SK-N-SH (cell line): ENCODE data around the gene RAPH1. TPM values are rescaled to one million over a fixed set of nuclear protein-coding genes. Genes with fewer than 3 reads are reported as not detected.

Experiments used
- CTCF ChIA-PET: fragments of 300-600, 350-600 bp; formaldehyde crosslinking; extraction: SDS; loops from one replicate; lab custom pipeline; 2021; lab: Yijun Ruan, JAX
- POLR2A ChIA-PET: fragments of 350-600 bp; sonication (Branson Sonifier 250); formaldehyde crosslinking; extraction: SDS; loops from one replicate; lab custom pipeline; 2020; ENCODE audit warnings: antibody characterized with exemption, inconsistent platforms; lab: Yijun Ruan, JAX
- DNase-seq: peaks from one replicate; pipeline ENCODE4 v3.0.0; 2012
- H2AFZ ChIP-seq: fragments of 200-600 bp; sonication (generic); 2 replicates; pipeline ENCODE4 v1.8.1; 2016; ENCODE audit warnings: antibody characterized with exemption, mild to moderate bottlenecking, low read depth
- H3F3A ChIP-seq: fragments of 200-600 bp; sonication (generic); replicated peaks from 2 replicates; pipeline ENCODE3; 2016; ENCODE audit warnings: antibody characterized with exemption, mild to moderate bottlenecking; ENCODE audit not compliant: insufficient read depth
- H3K27ac ChIP-seq, 2 experiments: fragments of 200-500 bp in 1 of 2; fragments of 200-600 bp in 1 of 2; sonication (Bioruptor generic) in 1 of 2; sonication (generic), shearing (Covaris generic) in 1 of 2; 2 replicates each; pipeline versions ENCODE4 v1.5.1 to v1.6.1; 2014 to 2016; ENCODE audit warnings: low read depth in 2 of 2, inconsistent platforms in 1 of 2, low read length in 1 of 2, mild to moderate bottlenecking in 1 of 2, mixed read lengths in 1 of 2
- H3K27me3 ChIP-seq: fragments of 200-600 bp; sonication (generic), shearing (Covaris generic); 2 replicates; pipeline ENCODE4 v1.6.1; 2016; ENCODE audit warnings: mixed run types; ENCODE audit not compliant: insufficient read depth
- H3K36me3 ChIP-seq, 2 experiments: fragments of 200-500 bp in 1 of 2; fragments of 200-600 bp in 1 of 2; sonication (Bioruptor generic) in 1 of 2; sonication (generic) in 1 of 2; replicated peaks in 1 of 2; 2 replicates each; pipeline versions ENCODE3 to v1.5.1; 2014 to 2016; ENCODE audit warnings: low read length in 1 of 2, mild to moderate bottlenecking in 1 of 2; ENCODE audit not compliant: insufficient read depth in 2 of 2, control insufficient read depth in 1 of 2
- H3K4me1 ChIP-seq, 2 experiments: fragments of 200-500 bp in 1 of 2; fragments of 200-600 bp in 1 of 2; sonication (Bioruptor generic) in 1 of 2; sonication (generic), shearing (Covaris generic) in 1 of 2; 2 replicates each; pipeline versions ENCODE4 v1.5.1 to v1.6.1; 2014 to 2016; ENCODE audit warnings: low read depth in 1 of 2, low read length in 1 of 2, mixed run types in 1 of 2; ENCODE audit not compliant: insufficient read depth in 2 of 2, control insufficient read depth in 1 of 2
- H3K4me2 ChIP-seq: fragments of 200-600 bp; sonication (generic), shearing (Covaris generic); 2 replicates; pipeline ENCODE4 v1.6.1; 2017; ENCODE audit warnings: mixed run types
- H3K4me3 ChIP-seq, 2 experiments: fragments of 200-500 bp in 1 of 2; fragments of 200-600 bp in 1 of 2; sonication (Bioruptor generic) in 1 of 2; sonication (generic), shearing (Covaris generic) in 1 of 2; 2 replicates each; pipeline versions ENCODE4 v1.5.1 to v1.8.1; 2014 to 2016; ENCODE audit warnings: low read depth in 2 of 2, inconsistent platforms in 1 of 2, low read length in 1 of 2, mild to moderate bottlenecking in 1 of 2, mixed read lengths in 1 of 2, moderate library complexity in 1 of 2
- H3K79me2 ChIP-seq: fragments of 200-600 bp; sonication (generic); 2 replicates; pipeline ENCODE4 v1.8.1; 2017; ENCODE audit warnings: mild to moderate bottlenecking; ENCODE audit not compliant: insufficient read depth
- H3K9ac ChIP-seq: fragments of 200-600 bp; sonication (generic); 2 replicates; pipeline ENCODE4 v1.6.1; 2017; ENCODE audit warnings: mixed run types
- H3K9me2 ChIP-seq: fragments of 200-600 bp; sonication (generic); 2 replicates; pipeline ENCODE4 v1.6.1; 2017; ENCODE audit warnings: mixed run types
- H3K9me3 ChIP-seq: fragments of 200-600 bp; sonication (generic); 2 replicates; pipeline ENCODE4 v1.6.1; 2017; ENCODE audit warnings: mixed run types, mild to moderate bottlenecking, moderate library complexity
- H4K20me1 ChIP-seq: fragments of 200-600 bp; sonication (generic); 2 replicates; pipeline ENCODE4 v1.6.1; 2017; ENCODE audit warnings: mild to moderate bottlenecking, mixed run types; ENCODE audit not compliant: insufficient read depth
- ELF1 ChIP-seq: IDR thresholded peaks from 2 replicates; pipeline ENCODE4 v1.4.0; 2012
- FOXM1 ChIP-seq: IDR thresholded peaks from 2 replicates; pipeline ENCODE4 v1.4.0; 2012; ENCODE audit warnings: low read depth, mild to moderate bottlenecking
- GABPA ChIP-seq: IDR thresholded peaks from 2 replicates; pipeline ENCODE4 v1.4.0; 2012; ENCODE audit warnings: low read depth, mild to moderate bottlenecking
- JUND ChIP-seq: IDR thresholded peaks from 2 replicates; pipeline ENCODE4 v1.4.0; 2012
- MEF2A ChIP-seq: IDR thresholded peaks from 2 replicates; pipeline ENCODE4 v1.4.0; 2012; ENCODE audit warnings: low read depth, borderline replicate concordance
- PBX3 ChIP-seq: IDR thresholded peaks from 2 replicates; pipeline ENCODE4; 2012
- RCOR1 ChIP-seq: fragments of 150-350 bp; IDR thresholded peaks from 2 replicates; pipeline ENCODE4 v1.6.1; 2017; ENCODE audit warnings: antibody characterized with exemption, low read length
- REST ChIP-seq: IDR thresholded peaks from 2 replicates; pipeline ENCODE4 v1.6.1; 2012; ENCODE audit warnings: mild to moderate bottlenecking, low read depth, low read length, moderate library complexity
- SMC3 ChIP-seq: IDR thresholded peaks from 2 replicates; pipeline ENCODE4 v1.6.1; 2012; ENCODE audit warnings: low read depth, low read length, improper control_type of control experiment
- TAF1 ChIP-seq: IDR thresholded peaks from 2 replicates; pipeline ENCODE4 v1.6.1; 2012; ENCODE audit warnings: low read depth, mild to moderate bottlenecking, low read length, moderate library complexity, borderline replicate concordance
- TEAD4 ChIP-seq: IDR thresholded peaks from 2 replicates; pipeline ENCODE4 v1.4.0; 2012; ENCODE audit warnings: mild to moderate bottlenecking, borderline replicate concordance; ENCODE audit not compliant: insufficient read depth
- USF1 ChIP-seq: IDR thresholded peaks from 2 replicates; pipeline ENCODE4 v1.4.0; 2012; ENCODE audit warnings: low read depth, borderline replicate concordance
- USF2 ChIP-seq: fragments of 150-350 bp; IDR thresholded peaks from 2 replicates; pipeline ENCODE4 v1.6.1; 2017; ENCODE audit warnings: antibody characterized with exemption, low read length, low read depth, borderline replicate concordance
- YY1 ChIP-seq: IDR thresholded peaks from 2 replicates; pipeline ENCODE4 v1.4.0; 2012; ENCODE audit warnings: low read depth, mild to moderate bottlenecking
- ZBTB33 ChIP-seq: IDR thresholded peaks from 2 replicates; pipeline ENCODE4 v1.4.0; 2012; ENCODE audit warnings: low read depth, borderline replicate concordance
- WGBS: methylation state at CpG from one replicate; pipeline ENCODE4 v1.1.6; 2017; ENCODE audit warnings: low lambda C conversion rate; 5-methylcytosine and 5-hydroxymethylcytosine counted together
- polyA plus RNA-seq, 3 experiments: library from polyadenylated mRNA; depleted of rRNA; stranded (reverse); fragments of >200 nt; gene quantifications; 2 replicates each; pipeline ENCODE4 v1.2.3, GENCODE V29; 2012

RAPH1 gene
- polyA plus RNA-seq, 1 of the 3 experiments (the other 2 are of a cell fraction), result 6.7 TPM

- CTCF ChIA-PET, result no interaction called here
- Histone ChIP-seq H4K20me1 (no peaks in the 10 kb centered on the region), H3K9ac (no peak overlapping the region), H3K27me3 (no peaks in the 10 kb centered on the region), H3F3A (peaks cover 40% of the 10 kb centered on the region), H3K4me1 (peaks cover 7% of the 10 kb centered on the region in 2 experiments; a peak in 2 of 4 replicates), H3K4me2 (no peak overlapping the region), H3K9me2 (no peaks in the 10 kb centered on the region), H3K9me3 (no peaks in the 10 kb centered on the region), H3K27ac (peak overlapping the region in 1 of 2 experiments; percentile 61; a peak in 2 of 4 replicates), H3K4me3 (no peak overlapping the region), H2AFZ (no peak overlapping the region), H3K79me2 (peaks cover 21% of the 10 kb centered on the region; the same call in 1 of the 2 replicates), H3K36me3 (peaks cover 62 to 69% of the 10 kb centered on the region in 2 experiments)
- WGBS, result 91% methylated on average over 3 of the region's 3 CpGs
- no peak for DNase-seq
- TF ChIP-seq USF2 (no peak), ZBTB33 (no peak), PBX3 (no peak), MEF2A (no peak), JUND (no peak), YY1 (no peak), FOXM1 (no peak), RCOR1 (no peak), TEAD4 (no peak), USF1 (no peak), TAF1 (no peak), ELF1 (no peak), SMC3 (no peak), GABPA (no peak), REST (no peak)
- POLR2A ChIA-PET, result no interaction called here
Measured at GRCh38 chr2:203446780-203447179, 88.3 kb downstream of the RAPH1 start.
